Upper lobe of left lung (tissue), 6 donors: ENCODE results near the gene NFIB. TPM values are rescaled to one million over a fixed set of nuclear protein-coding genes. Genes with fewer than 3 reads are reported as not detected.

ENCODE experiments used
- ATAC-seq, 2 donors: fragments of 200-7000 bp; cut with Tn5 transposase; one replicate each; pipeline ENCODE4 v1.9.1; 2022; ENCODE audit warnings: mild to moderate bottlenecking in 2 of 2, moderate library complexity in 2 of 2; ENCODE audit not compliant: low FRiP score in 2 of 2
- DNase-seq, 2 donors: peaks; one replicate each; pipeline ENCODE4 v3.0.0-alpha.2; 2019 to 2020
- H3K27ac ChIP-seq, 4 donors: fragments of 200-600 bp; sonication (generic); one replicate each; pipeline ENCODE4 v1.5.1; 2016 to 2019
- H3K27me3 ChIP-seq, 4 donors: fragments of 200-600 bp; sonication (generic); one replicate each; pipeline ENCODE4 v1.5.1; 2017 to 2019
- H3K36me3 ChIP-seq, 4 donors: fragments of 200-600 bp; sonication (generic); one replicate each; pipeline ENCODE4 v1.5.1; 2016 to 2019
- H3K4me1 ChIP-seq, 4 donors: fragments of 200-600 bp; sonication (generic); one replicate each; pipeline ENCODE4 v1.5.1; 2018 to 2019
- H3K4me3 ChIP-seq, 4 donors: fragments of 200-600 bp; sonication (generic); one replicate each; pipeline ENCODE4 v1.5.1; 2017 to 2019; ENCODE audit warnings: mild to moderate bottlenecking in 2 of 4, moderate library complexity in 1 of 4
- H3K9me3 ChIP-seq, 4 donors: fragments of 200-600 bp; sonication (generic); one replicate each; pipeline ENCODE4 v1.5.1; 2018 to 2019
- EP300 ChIP-seq, 4 donors: sonication (generic); formaldehyde crosslinking; IDR thresholded peaks; one replicate each; pipeline ENCODE4 v1.5.1; 2017; ENCODE audit warnings: antibody characterized with exemption in 4 of 4, control low read depth in 2 of 4
- POLR2A ChIP-seq, 4 donors: fragments of 450-650 bp; IDR thresholded peaks; one replicate each; pipeline ENCODE4 v1.5.1; 2016 to 2017; ENCODE audit warnings: antibody characterized with exemption in 4 of 4, mild to moderate bottlenecking in 2 of 4
- POLR2AphosphoS5 ChIP-seq, 2 donors: sonication (generic); formaldehyde crosslinking; IDR thresholded peaks; one replicate each; pipeline ENCODE4 v1.5.1; 2017; ENCODE audit warnings: antibody characterized with exemption in 2 of 2
- WGBS, 2 donors: methylation state at CpG; one replicate each; pipeline ENCODE4 v1.1.5; 2017 to 2018; 5-methylcytosine and 5-hydroxymethylcytosine counted together
- total RNA-seq, 6 donors: library from RNA; depleted of rRNA in 4 of 6; stranded (reverse); fragments of >200 nt in 4 of 6; gene quantifications; one replicate each; pipeline versions ENCODE4 v1.1.0 to v1.2.1, GENCODE V29; 2016 to 2021
- TF ChIP-seq, protein P1 (sequence below), 6 experiments: fragments of 450-650 bp in 4 of 6; fragments of 200-600 bp in 2 of 6; sonication (generic) in 2 of 6; IDR thresholded peaks; one replicate each; pipeline ENCODE4 v1.5.1; 2016 to 2019; ENCODE audit warnings: antibody characterized with exemption in 6 of 6
- donor health status: DM: no; HTN: no; CAD: no; lungs with moderate emphysema.
- donor health status: DM: no; HTN: yes; CAD: no; lungs with severe emphysema.

The NFIB gene
- total RNA-seq, 6 donors from 2014 or later: 33.9 to 109 (median 67.5) TPM

DNA sequence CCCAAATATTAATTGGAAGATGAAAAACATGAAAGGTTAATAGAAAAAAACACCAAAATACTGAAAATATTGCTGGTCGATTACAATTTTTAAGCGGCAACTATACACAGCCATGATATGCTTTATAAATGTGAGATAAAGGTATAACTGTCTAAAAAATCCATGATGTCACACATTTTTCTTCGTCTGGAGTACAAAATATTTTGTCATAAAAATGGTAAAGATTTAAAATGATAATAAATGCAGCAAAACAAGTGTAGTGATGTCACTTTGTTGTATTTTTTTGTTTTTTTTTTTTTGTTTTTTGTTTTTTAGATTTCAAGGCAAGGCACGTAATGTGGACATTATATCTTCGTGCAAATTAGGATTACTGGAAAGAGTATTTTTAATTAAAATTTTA, 227.4 kb downstream of the NFIB start:
- H3K27ac ChIP-seq: no peak overlapping the region
- no peak for TF ChIP-seq EP300 (IDR thresholded peaks at IDR 0.05)
- TF ChIP-seq, protein P1, sequence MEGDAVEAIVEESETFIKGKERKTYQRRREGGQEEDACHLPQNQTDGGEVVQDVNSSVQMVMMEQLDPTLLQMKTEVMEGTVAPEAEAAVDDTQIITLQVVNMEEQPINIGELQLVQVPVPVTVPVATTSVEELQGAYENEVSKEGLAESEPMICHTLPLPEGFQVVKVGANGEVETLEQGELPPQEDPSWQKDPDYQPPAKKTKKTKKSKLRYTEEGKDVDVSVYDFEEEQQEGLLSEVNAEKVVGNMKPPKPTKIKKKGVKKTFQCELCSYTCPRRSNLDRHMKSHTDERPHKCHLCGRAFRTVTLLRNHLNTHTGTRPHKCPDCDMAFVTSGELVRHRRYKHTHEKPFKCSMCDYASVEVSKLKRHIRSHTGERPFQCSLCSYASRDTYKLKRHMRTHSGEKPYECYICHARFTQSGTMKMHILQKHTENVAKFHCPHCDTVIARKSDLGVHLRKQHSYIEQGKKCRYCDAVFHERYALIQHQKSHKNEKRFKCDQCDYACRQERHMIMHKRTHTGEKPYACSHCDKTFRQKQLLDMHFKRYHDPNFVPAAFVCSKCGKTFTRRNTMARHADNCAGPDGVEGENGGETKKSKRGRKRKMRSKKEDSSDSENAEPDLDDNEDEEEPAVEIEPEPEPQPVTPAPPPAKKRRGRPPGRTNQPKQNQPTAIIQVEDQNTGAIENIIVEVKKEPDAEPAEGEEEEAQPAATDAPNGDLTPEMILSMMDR (IDR thresholded peaks at IDR 0.05): no peak
- TF ChIP-seq POLR2AphosphoS5 (IDR thresholded peaks at IDR 0.05): no peak
- TF ChIP-seq POLR2A (IDR thresholded peaks at IDR 0.05): no peak
- WGBS, 2 donors: 89 to 94% methylated on average over 5 of the region's 5 CpGs
- H3K36me3 ChIP-seq: peaks cover 0 to 6% (median 0%) of the 10 kb centered on the region in 4 donors
- no peaks in the 10 kb centered on the region for H3K9me3 ChIP-seq
- H3K4me1 ChIP-seq: no peaks in the 10 kb centered on the region
- no peaks in the 10 kb centered on the region for H3K27me3 ChIP-seq
- DNase-seq: no peak
- no peak for ATAC-seq
- no peak overlapping the region for H3K4me3 ChIP-seq

DNA sequence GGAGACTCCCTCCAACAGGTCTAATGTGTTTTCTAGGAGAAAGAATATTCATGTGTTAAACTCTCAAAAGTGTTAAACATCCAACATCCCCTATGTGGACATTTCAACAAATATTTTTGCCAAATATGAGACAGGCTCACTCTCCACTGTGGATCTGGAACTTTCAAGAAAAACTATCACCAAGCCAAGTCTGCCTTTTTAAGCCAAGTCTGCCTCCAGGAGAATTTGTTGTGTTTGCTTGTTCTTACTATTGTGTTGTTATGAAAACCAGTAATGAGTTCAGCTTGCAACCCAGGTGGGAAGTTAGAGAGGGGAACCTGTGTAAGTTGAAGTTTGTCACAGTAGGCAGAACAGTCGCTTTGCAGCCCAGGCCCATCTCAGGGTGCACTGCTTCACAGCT, 228.1 kb downstream of the NFIB start:
- H3K4me3 ChIP-seq: no peak overlapping the region
- H3K4me1 ChIP-seq: no peaks in the 10 kb centered on the region
- 80 to 94% methylated on average over 1 of the region's 1 CpG for WGBS, 2 donors
- peaks cover 0 to 6% (median 0%) of the 10 kb centered on the region in 4 donors for H3K36me3 ChIP-seq
- no peaks in the 10 kb centered on the region for H3K27me3 ChIP-seq
- ATAC-seq: no peak
- H3K27ac ChIP-seq: no peak overlapping the region
- H3K9me3 ChIP-seq: no peaks in the 10 kb centered on the region
- no peak for DNase-seq
- TF ChIP-seq EP300 (IDR thresholded peaks at IDR 0.05): no peak
- no peak for TF ChIP-seq POLR2A (IDR thresholded peaks at IDR 0.05)
- TF ChIP-seq, protein P1 (IDR thresholded peaks at IDR 0.05): no peak
- TF ChIP-seq POLR2AphosphoS5 (IDR thresholded peaks at IDR 0.05): no peak

DNA sequence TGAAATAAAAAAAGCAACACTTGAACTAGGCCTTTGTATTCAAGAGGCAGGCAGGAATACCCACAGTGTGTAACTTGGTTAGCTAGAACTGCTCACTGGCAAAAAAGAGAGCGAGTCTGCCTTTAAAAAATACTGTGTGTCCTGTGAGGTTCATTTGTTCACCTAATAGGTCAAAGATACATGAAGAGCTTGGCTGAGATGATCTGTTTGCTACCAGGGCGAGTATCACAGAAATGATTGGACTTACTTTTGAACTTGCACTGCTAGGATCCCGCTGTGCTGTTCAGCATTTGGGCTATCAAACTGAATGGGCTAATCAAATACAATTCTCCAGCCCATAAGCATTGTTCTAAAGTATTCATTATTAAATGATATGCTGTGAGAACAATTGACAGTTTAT, 229.1 kb downstream of the NFIB start:
- H3K9me3 ChIP-seq: no peaks in the 10 kb centered on the region
- 92 to 95% methylated on average over 3 of the region's 3 CpGs for WGBS, 2 donors
- H3K27me3 ChIP-seq: no peaks in the 10 kb centered on the region
- no peak overlapping the region for H3K27ac ChIP-seq
- H3K36me3 ChIP-seq: peaks cover 0 to 6% (median 0%) of the 10 kb centered on the region in 4 donors
- H3K4me3 ChIP-seq: no peak overlapping the region
- DNase-seq: no peak
- no peak for ATAC-seq
- no peaks in the 10 kb centered on the region for H3K4me1 ChIP-seq
- TF ChIP-seq POLR2A (IDR thresholded peaks at IDR 0.05): no peak
- TF ChIP-seq EP300 (IDR thresholded peaks at IDR 0.05): no peak
- TF ChIP-seq, protein P1 (IDR thresholded peaks at IDR 0.05): no peak
- no peak for TF ChIP-seq POLR2AphosphoS5 (IDR thresholded peaks at IDR 0.05)

DNA sequence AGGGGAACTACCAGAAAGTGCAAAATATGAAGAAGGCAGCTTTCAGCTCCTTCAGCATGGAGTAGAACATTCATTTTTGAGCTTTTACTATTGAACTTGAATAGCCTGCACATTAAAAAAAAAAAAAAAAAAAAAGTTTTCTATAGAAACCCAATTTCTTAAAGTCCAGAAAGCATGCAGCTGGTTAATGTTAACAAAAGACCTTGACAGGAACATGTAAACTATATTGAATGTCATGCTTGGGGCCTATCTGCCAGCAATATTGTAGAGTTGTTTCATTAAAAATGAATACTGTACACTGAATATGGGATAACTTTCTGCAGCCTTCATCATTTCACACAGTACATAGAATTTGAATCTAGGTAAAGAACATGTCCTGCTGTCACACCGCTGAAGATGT, 230.6 kb downstream of the NFIB start:
- no peak overlapping the region for H3K27ac ChIP-seq
- H3K4me1 ChIP-seq: no peaks in the 10 kb centered on the region
- WGBS, 2 donors: 91 to 93% methylated on average over 1 of the region's 1 CpG
- no peak overlapping the region for H3K4me3 ChIP-seq
- no peaks in the 10 kb centered on the region for H3K9me3 ChIP-seq
- H3K27me3 ChIP-seq: no peaks in the 10 kb centered on the region
- ATAC-seq (no peak), DNase-seq (no peak)
- TF ChIP-seq, protein P1 (IDR thresholded peaks at IDR 0.05): no peak
- TF ChIP-seq POLR2AphosphoS5 (IDR thresholded peaks at IDR 0.05) (no peak), EP300 (IDR thresholded peaks at IDR 0.05) (no peak), POLR2A (IDR thresholded peaks at IDR 0.05) (no peak)
- peaks cover 0 to 6% (median 0%) of the 10 kb centered on the region in 4 donors for H3K36me3 ChIP-seq

DNA sequence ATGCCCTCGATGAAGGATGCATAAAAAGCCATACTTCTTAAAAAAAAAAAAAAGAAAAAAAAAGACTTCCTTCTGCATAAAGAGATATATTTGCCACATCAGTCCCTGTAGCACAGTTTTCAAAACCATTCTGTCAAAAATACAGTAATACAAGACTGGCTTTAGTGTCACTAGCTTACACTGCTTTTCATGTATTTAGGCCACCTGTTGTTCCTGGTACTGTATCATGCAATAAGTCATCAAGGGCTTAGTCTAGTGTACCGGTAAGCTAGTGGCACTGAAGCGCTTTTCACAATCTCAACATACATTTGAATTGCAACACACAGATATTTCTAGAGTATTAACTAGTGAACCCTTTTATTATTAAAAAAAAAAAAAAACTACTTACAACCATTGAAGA, 231.2 kb downstream of the NFIB start:
- Histone ChIP-seq H3K9me3 (no peaks in the 10 kb centered on the region), H3K4me1 (no peaks in the 10 kb centered on the region), H3K27ac (no peak overlapping the region), H3K36me3 (peaks cover 0 to 6% (median 0%) of the 10 kb centered on the region in 4 donors), H3K4me3 (no peak overlapping the region), H3K27me3 (no peaks in the 10 kb centered on the region)
- DNase-seq (no peak), ATAC-seq (no peak)
- WGBS, 2 donors: 64 to 72% methylated on average over 3 of the region's 3 CpGs
- no peak for TF ChIP-seq EP300 (IDR thresholded peaks at IDR 0.05)
- no peak for TF ChIP-seq POLR2A (IDR thresholded peaks at IDR 0.05)
- TF ChIP-seq POLR2AphosphoS5 (IDR thresholded peaks at IDR 0.05): no peak
- TF ChIP-seq, protein P1 (IDR thresholded peaks at IDR 0.05): no peak
